Choroid plexus epithelial cell (primary cell): ENCODE results near the gene SNRNP200.

Experiments used
- DNase-seq: peaks from one replicate; pipeline ENCODE4 v3.0.0-alpha.2; 2010; ENCODE audit warnings: low read depth
- H3K4me3 ChIP-seq: 2 replicates; pipeline ENCODE4 v1.5.1; 2011; ENCODE audit warnings: low read depth, mild to moderate bottlenecking, control low read depth, low read length, moderate library complexity
- CTCF ChIP-seq: conservative IDR thresholded peaks from 2 replicates; pipeline ENCODE4 v1.5.1; 2011; ENCODE audit warnings: low read depth, mild to moderate bottlenecking, control low read depth, inconsistent platforms, low read length, moderate library complexity

Gene SNRNP200

GRCh38 chr2:96240341-96241038, 64.9 kb downstream of the SNRNP200 start:
- TF ChIP-seq CTCF: no peak
- H3K4me3 ChIP-seq: no peak overlapping the region
- DNase-seq: no peak

DNA sequence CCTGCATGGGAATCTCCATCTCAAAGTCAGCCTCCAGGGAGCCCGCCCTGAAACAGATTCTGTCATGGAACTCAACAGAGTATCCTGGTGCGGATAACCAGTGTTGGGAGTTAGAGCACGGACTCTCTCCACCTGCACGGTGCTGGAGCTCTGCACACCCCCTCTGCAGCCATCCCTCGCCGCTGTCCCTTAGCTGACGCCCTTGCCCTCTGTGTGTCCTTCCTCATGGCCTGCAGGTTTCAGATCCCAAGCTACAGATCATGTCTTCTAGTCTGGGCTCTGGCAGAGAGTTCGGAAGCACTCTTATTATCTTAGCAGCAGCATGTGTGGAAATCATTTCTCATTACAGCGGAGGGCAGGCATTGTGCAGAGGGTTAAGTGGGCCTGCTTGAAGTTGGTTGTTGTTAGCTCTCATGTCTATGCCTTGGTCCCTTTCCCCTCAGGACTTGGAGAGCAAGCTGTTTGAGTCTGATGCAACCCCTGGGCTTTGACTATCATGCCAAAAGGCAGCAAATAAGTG, 65.5 kb downstream of the SNRNP200 start:
- no peak overlapping the region for H3K4me3 ChIP-seq
- no peak for DNase-seq
- TF ChIP-seq CTCF: no peak

- no peak for TF ChIP-seq CTCF
- H3K4me3 ChIP-seq: no peak overlapping the region
- DNase-seq: no peak
Observed at GRCh38 chr2:96239091-96239490, 66.3 kb downstream of the SNRNP200 start.

- DNase-seq: no peak
- no peak overlapping the region for H3K4me3 ChIP-seq
- TF ChIP-seq CTCF: no peak
Observed at GRCh38 chr2:96238266-96238665, 67.1 kb downstream of the SNRNP200 start.

DNA sequence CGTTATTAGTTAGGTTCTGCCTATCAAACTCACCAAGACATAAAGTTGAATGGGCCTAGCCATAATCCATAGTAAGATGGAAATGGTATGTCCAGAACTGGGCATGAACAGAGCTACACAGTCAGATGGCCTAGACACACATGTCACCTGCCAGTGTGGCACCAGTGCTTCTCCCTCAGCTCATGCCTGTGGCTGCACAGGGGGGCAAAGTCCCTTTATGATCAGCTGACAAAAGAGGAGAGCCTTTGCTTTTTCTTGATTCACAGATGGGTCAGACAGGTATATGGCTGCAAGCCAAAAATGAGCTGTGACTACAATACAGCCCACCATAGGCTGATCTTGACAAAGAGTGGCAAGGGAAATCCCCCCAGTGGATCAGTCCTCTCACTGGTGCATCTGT, 68.5 kb downstream of the SNRNP200 start:
- no peak overlapping the region for H3K4me3 ChIP-seq
- no peak for TF ChIP-seq CTCF
- no peak for DNase-seq

DNA sequence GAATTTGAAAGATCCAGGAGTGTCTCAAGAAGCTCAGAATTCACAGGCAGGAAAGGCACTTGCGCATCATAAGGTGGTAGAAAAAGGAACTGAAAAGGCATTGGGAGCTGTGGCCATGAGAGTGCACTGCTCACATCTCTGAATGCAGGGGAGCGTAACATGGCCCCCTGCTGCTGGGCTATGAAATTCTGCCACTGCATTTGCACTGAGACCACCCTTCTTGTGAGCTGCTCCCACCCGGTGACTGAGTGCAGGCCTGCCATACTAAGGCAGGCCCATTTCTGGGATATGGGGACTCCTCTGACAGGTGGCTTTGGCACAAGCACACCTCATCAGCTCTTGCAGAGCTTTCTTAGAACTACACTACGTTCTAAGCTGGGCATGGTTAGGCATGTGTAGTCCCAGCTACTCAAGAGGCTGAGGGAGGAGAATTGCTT, 71.4 kb downstream of the SNRNP200 start:
- no peak for TF ChIP-seq CTCF
- DNase-seq: no peak
- no peak overlapping the region for H3K4me3 ChIP-seq

DNA sequence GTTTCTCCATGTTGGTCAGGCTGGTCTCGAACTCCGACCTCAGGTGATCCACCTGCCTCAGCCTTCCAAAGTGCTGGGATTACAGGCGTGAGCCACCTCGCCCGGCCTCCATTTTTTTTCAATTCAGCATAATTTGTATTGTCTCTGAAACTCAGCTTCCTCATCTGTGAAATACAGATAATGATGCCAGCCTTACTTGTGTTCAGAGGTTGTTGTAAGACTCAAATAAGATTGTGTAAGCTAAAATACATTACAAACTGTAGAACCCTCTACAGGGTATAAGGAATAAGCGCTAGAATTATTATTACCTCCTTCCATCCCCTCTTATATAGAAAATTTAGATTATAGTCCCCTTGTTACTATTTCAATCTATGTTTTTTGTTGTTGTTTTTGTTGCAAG, 71.9 kb downstream of the SNRNP200 start:
- no peak overlapping the region for H3K4me3 ChIP-seq
- DNase-seq: no peak

More for the DNA sequence above, 71.9 kb downstream of the SNRNP200 start:
- TF ChIP-seq CTCF: no peak
